Mucosa of stomach (tissue), 1 donor: ENCODE results near the gene THOC1.
"Not testable (repeated sequence)": the region's sequence is repeated elsewhere in the genome, so short reads cannot be mapped to it uniquely, and the experiment has no call there.

ENCODE experiments used
- H3K27me3 ChIP-seq: one replicate; pipeline ENCODE4 v1.7.0; 2013; ENCODE audit warnings: mild to moderate bottlenecking, low read length; ENCODE audit not compliant: control insufficient read depth, insufficient read depth
- H3K36me3 ChIP-seq: one replicate; pipeline ENCODE4 v1.7.0; 2013; ENCODE audit warnings: low read length; ENCODE audit not compliant: control insufficient read depth, insufficient read depth
- H3K4me1 ChIP-seq: one replicate; pipeline ENCODE4 v1.7.0; 2013; ENCODE audit warnings: mild to moderate bottlenecking, low read length; ENCODE audit not compliant: control insufficient read depth, insufficient read depth
- H3K4me3 ChIP-seq: one replicate; pipeline ENCODE4 v1.7.0; 2013; ENCODE audit warnings: low read length
- H3K9ac ChIP-seq: one replicate; pipeline ENCODE4 v1.7.0; 2013; ENCODE audit warnings: mild to moderate bottlenecking, low read length, moderate library complexity
- H3K9me3 ChIP-seq: one replicate; pipeline ENCODE4 v1.7.0; 2013; ENCODE audit warnings: mild to moderate bottlenecking, low read length, moderate library complexity; ENCODE audit not compliant: control insufficient read depth
- donor health status: Pancreatic carcinoma.

The THOC1 gene

GRCh38 chr18:267688-268552 is at the start of gene THOC1:
Gene THOC1, minus strand, starts transcription at chr18:268047. Its CDS starts 28 bp downstream, at chr18:268019.
- peaks cover 12% of the 10 kb centered on the region for H3K4me1 ChIP-seq
- H3K36me3 ChIP-seq: no peaks in the 10 kb centered on the region
- peak within 1 kb of the TSS; percentile 100 for H3K9ac ChIP-seq
- H3K4me3 ChIP-seq: peak within 1 kb of the TSS; percentile 99
- H3K27me3 ChIP-seq: no peaks in the 10 kb centered on the region
- no peaks in the 10 kb centered on the region for H3K9me3 ChIP-seq

GRCh38 chr18:317618-318017 is 49.8 kb upstream of the THOC1 start:
- Histone ChIP-seq H3K36me3 (no peaks in the 10 kb centered on the region), H3K9ac (no peak overlapping the region), H3K9me3 (no peaks in the 10 kb centered on the region), H3K4me1 (peaks cover 6% of the 10 kb centered on the region), H3K27me3 (no peaks in the 10 kb centered on the region), H3K4me3 (no peak overlapping the region)

- no peaks in the 10 kb centered on the region for H3K36me3 ChIP-seq
- no peak overlapping the region for H3K9ac ChIP-seq
- H3K27me3 ChIP-seq: no peaks in the 10 kb centered on the region
- H3K4me3 ChIP-seq: no peak overlapping the region
- no peaks in the 10 kb centered on the region for H3K9me3 ChIP-seq
- H3K4me1 ChIP-seq: no peaks in the 10 kb centered on the region
Observed at GRCh38 chr18:316393-316792, 48.5 kb upstream of the THOC1 start.

GRCh38 chr18:313931-314330 is 46.1 kb upstream of the THOC1 start:
- Histone ChIP-seq H3K27me3 (no peaks in the 10 kb centered on the region), H3K4me1 (no peaks in the 10 kb centered on the region), H3K4me3 (no peak overlapping the region), H3K36me3 (no peaks in the 10 kb centered on the region), H3K9ac (no peak overlapping the region), H3K9me3 (no peaks in the 10 kb centered on the region)

GRCh38 chr18:312415-312814 is 44.6 kb upstream of the THOC1 start:
- Histone ChIP-seq H3K9ac (no peak overlapping the region), H3K9me3 (no peaks in the 10 kb centered on the region), H3K36me3 (no peaks in the 10 kb centered on the region), H3K4me1 (no peaks in the 10 kb centered on the region), H3K4me3 (no peak overlapping the region), H3K27me3 (no peaks in the 10 kb centered on the region)

GRCh38 chr18:310042-310441 is 42.2 kb upstream of the THOC1 start:
- Histone ChIP-seq H3K9ac (no peak overlapping the region), H3K27me3 (no peaks in the 10 kb centered on the region), H3K4me3 (no peak overlapping the region), H3K4me1 (no peaks in the 10 kb centered on the region), H3K9me3 (no peaks in the 10 kb centered on the region), H3K36me3 (no peaks in the 10 kb centered on the region)

- H3K9me3 ChIP-seq, H3K36me3 ChIP-seq, H3K27me3 ChIP-seq, H3K4me1 ChIP-seq, H3K9ac ChIP-seq, H3K4me3 ChIP-seq: not testable (repeated sequence)
Observed at GRCh38 chr18:308086-308485, 40.2 kb upstream of the THOC1 start.

- Histone ChIP-seq H3K9ac (no peak overlapping the region), H3K4me1 (no peaks in the 10 kb centered on the region), H3K9me3 (no peaks in the 10 kb centered on the region), H3K4me3 (no peak overlapping the region), H3K36me3 (no peaks in the 10 kb centered on the region), H3K27me3 (no peaks in the 10 kb centered on the region)
Observed at GRCh38 chr18:306608-307255, 38.9 kb upstream of the THOC1 start.

- no peak overlapping the region for H3K9ac ChIP-seq
- H3K9me3 ChIP-seq: no peaks in the 10 kb centered on the region
- H3K27me3 ChIP-seq: no peaks in the 10 kb centered on the region
- H3K4me1 ChIP-seq: no peaks in the 10 kb centered on the region
- no peaks in the 10 kb centered on the region for H3K36me3 ChIP-seq
- no peak overlapping the region for H3K4me3 ChIP-seq
Observed at GRCh38 chr18:305003-305501, 37.2 kb upstream of the THOC1 start.

- H3K4me1 ChIP-seq: no peaks in the 10 kb centered on the region
- H3K27me3 ChIP-seq: no peaks in the 10 kb centered on the region
- H3K4me3 ChIP-seq: no peak overlapping the region
- no peak overlapping the region for H3K9ac ChIP-seq
- no peaks in the 10 kb centered on the region for H3K9me3 ChIP-seq
- H3K36me3 ChIP-seq: no peaks in the 10 kb centered on the region
Observed at GRCh38 chr18:303607-304006, 35.8 kb upstream of the THOC1 start.

GRCh38 chr18:303011-303410 is 35.2 kb upstream of the THOC1 start:
- Histone ChIP-seq H3K4me1 (no peaks in the 10 kb centered on the region), H3K9ac (no peak overlapping the region), H3K36me3 (no peaks in the 10 kb centered on the region), H3K4me3 (no peak overlapping the region), H3K27me3 (no peaks in the 10 kb centered on the region), H3K9me3 (no peaks in the 10 kb centered on the region)

- Histone ChIP-seq H3K9ac (no peak overlapping the region), H3K4me1 (no peaks in the 10 kb centered on the region), H3K4me3 (no peak overlapping the region), H3K9me3 (no peaks in the 10 kb centered on the region), H3K36me3 (no peaks in the 10 kb centered on the region), H3K27me3 (no peaks in the 10 kb centered on the region)
Observed at GRCh38 chr18:302097-302496, 34.2 kb upstream of the THOC1 start.
